HuH-7.5 (cell line): ENCODE measurements around the gene MOV10L1.
A peak's percentile ranks its signal among the peaks of the same experiment; 100 is the strongest.

ENCODE experiments used
- DNase-seq: peaks from one replicate; pipeline ENCODE4 v3.0.0; 2011; ENCODE audit warnings: low spot score

MOV10L1 gene

DNA sequence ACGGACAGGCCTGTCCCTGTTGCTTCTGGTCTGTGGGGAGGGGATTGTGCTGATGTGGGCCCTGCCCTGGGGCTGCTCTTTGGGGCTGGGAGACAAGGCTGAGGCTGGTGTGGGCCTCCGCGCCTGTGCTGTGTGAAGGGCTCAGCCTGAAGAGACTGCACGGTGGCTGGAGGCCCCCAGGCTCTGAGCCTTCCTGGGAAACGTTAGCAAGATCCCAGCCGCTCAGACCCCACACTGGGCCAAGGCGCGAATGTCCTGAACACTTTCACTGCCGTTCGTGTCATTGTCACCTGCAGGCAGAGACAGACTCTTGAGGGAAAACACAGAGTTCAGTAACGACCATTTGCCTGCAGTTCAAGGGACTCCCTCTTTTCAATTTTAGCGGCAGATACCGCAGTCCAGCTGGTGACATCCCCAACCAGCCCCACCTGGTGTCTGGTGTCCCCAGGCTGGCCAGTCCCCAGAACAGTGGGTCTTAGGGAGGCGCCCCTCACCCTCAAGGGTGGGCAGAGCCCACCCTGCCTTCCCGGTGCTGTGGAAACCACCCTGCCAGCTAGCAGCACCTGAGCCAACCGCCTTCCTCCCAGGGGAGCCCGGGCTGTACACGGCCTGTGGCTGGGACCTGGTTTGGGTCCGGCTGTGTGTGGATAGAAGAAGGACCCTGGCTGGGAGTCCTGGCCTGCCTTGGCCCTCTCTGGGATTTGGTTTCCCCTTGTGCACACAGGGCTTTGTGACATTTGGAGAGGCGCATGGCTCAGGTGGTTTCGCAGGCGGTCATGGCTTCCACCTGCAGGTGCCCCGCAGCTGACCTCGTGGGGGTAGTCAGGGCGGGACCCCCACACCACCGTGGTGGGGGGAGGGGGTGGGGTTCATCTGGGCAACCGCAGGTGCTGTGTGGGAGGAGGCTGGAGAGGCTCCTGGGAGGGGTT, 86.4 kb downstream of the MOV10L1 start:
- no peak for DNase-seq

DNA sequence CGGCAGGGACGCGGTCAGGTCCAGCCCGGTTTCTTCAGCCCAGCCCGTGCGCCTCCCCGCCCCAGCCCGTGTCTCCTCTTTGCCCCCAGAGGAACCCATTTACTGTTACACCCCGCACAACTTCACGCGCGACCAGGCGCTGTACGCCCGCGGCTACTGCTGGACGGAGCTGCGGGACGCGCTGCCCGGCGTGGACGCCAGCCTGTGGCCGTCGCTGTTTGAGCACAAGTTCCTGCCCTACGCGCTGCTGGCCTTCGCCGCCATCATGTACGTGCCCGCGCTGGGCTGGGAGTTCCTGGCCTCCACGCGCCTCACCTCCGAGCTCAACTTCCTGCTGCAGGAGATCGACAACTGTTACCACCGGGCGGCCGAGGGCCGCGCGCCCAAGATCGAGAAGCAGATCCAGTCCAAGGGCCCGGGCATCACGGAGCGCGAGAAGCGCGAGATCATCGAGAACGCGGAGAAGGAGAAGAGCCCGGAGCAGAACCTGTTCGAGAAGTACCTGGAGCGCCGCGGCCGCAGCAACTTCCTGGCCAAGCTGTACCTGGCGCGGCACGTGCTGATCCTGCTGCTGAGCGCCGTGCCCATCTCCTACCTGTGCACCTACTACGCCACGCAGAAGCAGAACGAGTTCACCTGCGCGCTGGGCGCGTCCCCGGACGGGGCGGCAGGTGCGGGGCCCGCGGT, 87.2 kb downstream of the MOV10L1 start:
- DNase-seq: no peak

DNA sequence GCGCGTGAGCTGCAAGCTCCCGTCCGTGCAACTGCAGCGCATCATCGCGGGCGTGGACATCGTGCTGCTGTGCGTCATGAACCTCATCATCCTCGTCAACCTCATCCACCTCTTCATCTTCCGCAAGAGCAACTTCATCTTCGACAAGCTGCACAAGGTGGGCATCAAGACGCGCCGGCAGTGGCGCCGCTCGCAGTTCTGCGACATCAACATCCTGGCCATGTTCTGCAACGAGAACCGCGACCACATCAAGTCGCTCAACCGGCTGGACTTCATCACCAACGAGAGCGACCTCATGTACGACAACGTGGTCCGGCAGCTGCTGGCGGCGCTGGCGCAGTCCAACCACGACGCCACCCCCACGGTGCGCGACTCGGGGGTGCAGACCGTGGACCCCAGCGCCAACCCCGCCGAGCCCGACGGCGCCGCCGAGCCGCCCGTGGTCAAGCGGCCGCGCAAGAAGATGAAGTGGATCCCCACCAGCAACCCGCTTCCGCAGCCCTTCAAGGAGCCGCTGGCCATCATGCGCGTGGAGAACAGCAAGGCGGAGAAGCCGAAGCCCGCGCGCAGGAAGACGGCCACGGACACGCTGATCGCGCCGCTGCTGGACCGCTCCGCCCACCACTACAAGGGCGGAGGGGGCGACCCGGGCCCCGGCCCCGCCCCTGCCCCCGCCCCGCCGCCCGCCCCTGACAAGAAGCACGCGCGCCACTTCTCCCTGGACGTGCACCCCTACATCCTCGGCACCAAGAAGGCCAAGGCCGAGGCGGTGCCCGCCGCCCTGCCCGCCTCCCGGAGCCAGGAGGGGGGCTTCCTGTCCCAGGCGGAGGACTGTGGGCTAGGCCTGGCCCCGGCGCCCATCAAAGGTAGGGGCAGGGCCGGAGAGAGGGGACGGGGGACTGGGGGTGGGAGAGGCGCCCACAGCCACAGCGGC, 88.0 kb downstream of the MOV10L1 start:
- no peak for DNase-seq

DNA sequence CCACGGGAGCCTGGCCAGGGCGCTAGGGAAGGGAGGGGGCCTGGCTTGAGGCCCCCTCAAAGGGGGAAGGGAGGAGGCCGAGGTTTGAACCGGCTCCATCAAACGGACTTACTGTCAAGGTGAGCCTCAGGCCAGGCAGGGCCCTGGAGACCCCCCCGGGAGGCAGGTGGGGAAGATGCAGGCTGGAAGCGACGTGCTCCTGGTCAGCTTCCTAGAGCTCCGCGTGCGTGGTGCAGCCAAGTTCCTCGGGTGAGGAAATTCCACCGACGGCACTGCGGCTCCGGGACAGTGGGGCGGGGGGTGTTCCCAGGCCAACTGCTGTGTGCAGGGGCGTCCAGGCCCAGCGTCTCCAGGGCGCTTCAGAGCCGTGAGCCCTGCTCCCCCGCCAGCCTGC, 88.7 kb downstream of the MOV10L1 start:
- DNase-seq: no peak

DNA sequence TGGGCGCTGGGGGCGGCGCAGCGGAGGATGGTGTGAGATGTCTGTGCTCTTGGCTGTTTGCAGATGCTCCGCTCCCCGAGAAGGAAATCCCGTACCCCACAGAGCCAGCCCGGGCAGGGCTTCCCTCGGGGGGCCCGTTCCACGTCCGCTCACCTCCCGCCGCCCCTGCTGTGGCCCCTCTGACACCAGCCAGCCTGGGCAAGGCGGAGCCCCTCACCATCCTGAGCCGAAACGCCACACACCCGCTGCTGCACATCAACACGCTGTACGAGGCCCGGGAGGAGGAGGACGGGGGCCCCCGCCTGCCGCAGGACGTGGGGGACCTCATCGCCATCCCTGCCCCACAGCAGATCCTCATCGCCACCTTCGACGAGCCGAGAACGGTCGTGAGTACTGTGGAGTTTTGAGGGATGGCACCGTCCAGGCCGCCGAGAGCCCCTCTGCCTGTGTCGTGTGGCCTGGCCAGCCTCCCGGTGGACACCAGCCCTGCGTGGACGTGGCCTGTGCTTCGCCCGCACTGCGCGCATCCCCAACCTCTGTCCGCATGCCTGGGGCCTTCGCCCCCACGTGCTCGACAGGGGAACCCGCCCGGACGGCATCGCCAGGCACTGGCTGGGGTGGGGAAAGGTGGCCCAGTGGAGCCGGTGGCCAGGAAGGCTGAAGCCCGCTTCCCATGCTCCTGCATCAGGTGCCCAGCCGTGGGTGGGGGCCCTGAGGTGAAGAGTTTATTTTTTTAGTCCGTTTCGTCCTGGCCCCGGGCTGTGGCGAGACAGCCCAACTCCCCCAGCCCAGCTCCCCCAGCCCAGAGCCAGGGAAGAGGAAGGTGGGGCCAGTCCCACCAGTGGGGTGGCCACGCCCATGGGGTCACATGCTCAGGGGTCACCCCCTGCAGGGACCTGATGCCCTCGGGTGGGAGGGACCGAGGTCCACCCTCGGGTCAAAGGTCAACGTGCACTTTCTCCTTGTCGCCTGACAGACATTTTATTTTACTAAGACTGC, 89.4 kb downstream of the MOV10L1 start:
- no peak for DNase-seq

DNA sequence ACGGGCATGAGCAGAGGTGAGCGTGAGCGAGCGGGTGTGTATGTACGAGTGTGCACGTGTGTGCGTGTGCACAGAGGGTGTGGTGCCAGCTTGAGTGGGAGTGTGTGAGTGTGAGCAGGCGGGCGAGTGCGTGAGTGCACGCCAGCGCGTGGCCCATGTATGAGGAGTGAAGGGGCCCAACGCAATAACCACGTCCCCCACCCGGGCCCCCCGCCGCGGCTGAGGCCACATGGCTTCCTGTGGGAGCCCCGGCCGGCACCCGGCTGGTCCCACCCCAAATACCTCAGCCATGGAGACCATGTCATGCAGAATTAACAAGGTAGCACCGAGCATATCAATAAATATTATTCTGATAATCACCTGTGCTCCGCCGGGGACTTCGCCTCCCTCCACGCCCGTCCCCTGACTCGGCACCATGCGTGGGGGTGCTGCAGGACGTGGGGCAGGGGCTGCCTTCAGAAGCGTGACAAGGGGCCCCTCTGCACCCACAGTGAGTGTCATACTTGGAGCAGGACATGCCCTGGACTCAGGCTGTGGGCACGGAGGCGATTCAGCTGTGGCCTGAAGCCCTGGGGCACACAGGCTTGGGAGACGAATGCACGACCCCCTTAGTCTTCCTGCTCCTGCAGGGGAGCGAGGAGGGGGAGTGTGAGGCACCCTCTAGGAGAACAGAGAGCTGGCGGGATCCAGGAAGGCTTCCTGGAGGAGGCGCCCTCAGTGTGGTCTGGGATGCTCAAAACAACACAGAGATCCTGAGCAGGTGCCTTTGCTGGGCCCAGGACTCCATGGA, 90.3 kb downstream of the MOV10L1 start:
- no peak for DNase-seq

DNA sequence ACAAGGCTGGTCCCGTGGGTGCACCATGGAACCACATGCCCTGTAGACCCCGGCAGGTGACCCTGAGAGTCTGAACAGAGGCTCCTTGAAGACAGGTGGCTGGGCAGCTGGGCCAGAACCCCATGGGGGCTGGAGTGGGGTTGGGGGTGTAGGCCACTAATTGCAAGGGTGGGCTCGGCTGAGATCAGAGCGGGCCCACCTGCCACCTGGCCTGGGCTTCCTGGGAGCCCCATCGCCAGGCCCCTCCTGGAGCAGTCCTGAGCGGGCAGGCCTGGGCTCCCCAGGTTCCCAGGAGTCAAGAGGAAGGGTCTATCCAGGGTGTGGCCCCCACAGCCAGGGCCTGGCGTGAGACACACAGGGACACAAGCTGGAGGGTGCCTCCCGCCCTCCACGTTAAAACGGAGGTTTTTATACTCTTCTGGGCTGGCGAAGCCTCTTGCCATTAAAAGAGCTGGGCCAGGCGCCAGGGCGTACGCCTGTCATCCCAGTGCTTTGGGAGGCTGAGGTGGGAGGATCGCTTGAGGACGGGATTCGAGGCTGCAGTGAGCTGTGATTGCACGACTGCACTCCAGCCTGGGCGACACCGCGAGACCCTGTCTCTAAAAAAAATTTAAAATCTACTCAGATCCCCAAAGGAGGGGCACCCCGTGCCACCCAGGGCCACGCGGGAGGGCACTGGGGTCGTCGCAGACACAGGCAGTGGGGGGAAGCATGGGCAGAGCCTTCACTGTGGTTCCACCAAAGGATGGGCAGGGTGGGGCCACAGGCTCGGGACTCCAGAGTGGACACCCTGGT, 91.1 kb downstream of the MOV10L1 start:
- no peak for DNase-seq

DNA sequence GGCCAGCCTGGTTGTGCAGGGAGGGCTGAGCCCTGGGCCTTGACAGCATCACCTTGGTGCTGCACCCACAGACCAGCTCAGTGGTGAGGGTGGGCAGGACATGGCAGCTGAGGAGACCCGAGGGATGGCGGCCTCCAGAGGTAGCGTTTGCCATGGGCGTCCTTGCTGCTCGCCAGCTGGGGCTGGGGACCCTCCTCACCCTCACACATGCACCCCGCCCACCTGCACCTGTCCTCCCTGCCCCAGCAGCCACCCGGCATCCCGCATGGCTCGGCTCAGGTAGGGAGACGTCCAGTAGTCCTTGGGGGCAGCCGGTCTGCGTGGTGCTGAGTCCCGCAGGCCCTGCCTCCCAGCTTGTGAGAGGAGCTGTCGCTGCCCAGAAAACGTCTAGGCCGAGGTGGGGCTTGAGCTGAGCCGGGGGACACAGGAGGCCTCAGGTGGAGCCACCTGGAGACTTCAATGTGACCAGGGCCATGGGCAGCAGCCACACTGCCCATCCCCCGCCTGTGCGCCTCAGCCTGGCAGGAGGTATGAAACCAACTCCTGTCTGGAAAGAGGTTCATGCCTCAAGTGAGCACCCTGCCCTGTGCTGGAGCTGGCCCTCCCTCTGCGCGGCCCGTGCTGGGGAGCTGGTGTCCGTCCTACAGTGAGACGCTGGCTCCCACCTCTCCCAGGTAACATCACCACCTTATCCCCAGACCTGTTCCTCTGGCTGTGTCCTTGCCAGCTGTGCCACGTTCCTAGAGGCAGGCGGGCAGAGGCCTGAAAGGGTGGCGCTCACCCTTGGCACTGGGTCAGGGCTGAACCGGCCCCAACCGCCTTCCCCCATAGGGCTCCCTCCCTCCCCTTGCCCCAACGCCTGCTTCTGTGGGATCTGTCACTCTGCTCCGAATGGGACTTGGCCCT, 92.6 kb downstream of the MOV10L1 start:
- DNase-seq: no peak

DNA sequence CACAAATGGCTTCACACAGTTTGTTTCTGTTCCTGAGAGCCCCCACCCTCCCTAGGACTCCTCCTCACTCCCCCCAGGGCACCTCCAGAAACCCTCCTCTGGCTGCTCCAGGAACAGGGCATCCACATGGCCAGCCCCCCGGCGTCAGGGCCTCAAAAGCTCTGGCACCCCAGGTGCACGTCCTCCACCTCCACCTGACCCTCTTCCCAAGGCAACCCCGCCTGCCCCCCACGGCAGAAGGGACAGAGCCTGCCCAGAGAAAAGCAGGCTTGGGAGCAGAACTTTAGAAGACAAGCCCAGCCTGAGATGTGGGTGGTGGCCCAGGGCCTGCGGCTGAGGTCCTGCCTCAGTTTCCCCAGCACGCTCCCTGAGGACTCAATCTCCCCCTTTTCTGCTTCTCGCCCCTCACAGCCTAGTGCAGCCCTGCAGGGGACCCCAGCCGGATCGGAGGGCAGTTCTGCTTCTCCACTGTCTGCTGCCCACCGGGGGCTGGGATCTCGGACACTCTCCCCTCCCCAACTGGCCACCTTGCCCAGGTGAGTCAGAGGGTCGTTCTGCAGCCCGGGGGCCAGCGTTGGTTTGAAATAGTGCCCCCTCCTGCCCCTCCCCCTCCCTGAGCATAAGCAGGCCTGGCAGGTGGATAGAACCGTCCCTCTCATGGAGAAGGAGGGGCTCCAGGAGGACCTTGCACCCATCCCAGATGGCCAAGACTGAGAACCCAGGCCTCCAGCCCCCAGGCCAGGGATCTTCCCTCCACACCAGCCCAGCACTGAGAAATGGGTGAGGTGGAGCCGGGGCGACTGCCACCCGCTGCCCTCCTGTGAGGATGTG, 93.5 kb downstream of the MOV10L1 start:
- DNase-seq: no peak

DNA sequence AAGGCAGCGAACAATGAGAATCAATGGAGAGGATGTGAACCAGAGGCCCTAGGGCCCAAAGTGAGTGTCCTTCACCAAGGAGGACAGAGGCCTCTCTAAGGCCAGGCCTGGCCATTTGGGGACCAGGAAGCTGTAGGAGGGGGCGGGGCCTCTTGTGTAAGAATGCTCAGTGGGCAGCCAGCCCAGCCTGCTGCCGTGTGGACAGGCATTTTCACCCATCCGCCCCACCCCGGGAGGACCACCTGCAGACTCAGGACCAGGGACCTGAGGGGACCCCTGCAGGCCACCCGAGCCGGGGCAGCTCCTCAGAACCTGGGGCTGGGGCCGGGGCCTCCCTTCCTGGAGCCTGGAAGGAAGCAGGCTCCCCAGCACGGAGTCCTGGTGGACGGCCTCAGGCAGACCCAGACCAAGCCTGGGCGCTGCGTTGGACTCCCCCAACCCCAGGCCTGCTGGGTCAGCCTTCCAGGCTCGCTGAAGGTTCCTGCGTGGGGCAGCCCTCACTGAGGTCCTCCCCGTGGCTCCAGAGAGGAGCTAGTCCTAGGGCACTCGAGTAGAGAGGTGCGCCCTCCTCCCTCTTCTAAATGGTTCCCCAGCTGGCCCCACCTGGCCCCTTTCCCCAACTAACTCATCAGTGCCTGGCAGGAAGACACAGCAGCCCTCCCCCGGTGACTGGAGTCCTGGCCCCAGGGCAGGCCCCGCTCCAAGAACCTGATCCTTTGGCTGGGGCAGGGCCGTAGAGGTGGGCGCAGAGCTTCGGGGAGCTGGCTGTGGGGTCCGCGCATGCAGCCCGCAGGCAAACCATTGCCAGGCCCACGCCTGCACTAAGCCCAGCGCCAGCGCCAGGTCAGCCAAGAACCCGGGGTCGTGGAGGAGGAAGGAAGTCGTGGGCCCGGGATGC, 94.4 kb downstream of the MOV10L1 start:
- DNase-seq: no peak

DNA sequence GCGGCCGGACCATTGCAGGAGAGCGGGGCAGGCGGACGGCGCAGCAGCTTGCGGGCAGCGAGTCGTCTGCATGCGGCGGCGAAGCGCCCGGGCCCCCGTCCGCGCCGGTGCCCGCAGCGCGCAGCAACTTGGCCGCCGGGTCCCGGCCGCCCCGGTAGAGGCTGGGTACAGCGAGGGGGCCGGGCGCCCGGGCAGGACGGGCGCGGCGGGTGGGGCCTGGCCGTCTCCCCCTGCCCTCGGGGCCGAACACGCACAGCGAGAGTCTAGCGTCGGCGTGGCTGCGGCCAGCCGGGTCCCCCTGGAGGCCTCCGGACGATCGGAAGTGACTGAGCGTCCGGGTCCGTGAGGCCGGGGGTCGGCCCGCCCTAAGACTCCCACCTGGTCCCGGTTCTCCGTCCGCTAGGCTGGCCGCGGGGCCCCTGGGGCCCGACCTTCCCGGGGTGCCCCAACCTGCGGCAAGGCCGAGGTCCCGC, 95.1 kb downstream of the MOV10L1 start:
- DNase-seq: no peak

DNA sequence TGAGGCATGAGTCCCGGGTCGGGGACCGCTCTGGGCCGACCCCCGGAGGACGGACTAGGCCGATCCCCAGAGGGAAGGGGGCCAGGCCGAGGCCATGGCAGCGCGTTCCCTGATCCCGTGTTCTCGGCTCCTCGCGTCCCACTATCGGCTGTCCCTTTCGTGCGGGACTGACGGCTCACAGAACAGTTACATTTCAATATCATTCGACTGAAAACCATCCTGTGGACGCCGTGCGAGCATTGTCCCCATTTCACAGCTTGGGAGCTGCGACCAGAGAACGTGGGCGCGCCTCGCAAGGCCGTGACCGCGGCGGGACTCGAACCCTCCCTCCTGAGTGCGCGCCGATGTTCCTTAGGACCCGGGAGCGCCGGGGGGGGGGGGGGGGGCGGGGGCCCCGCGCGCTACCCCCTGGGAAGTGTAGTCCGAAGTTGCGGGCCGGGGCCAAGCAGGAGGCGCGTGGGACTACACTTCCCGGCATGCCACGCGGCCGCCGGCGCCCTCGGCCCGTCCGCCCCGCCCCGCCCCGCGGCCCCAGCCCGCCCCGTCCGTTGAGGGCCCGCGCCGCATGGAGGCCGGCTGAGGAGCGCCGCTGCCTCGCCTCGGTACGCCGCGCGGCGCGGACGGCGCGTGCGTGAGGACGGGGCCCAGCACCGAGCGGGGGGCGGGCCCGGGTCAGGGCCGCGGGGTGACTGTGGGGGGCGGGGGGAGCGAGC, 95.7 kb downstream of the MOV10L1 start, which contains the start of gene TRABD:
Gene TRABD (plus strand): TSS at position 539 of the 713 bp plus-strand sequence. CDS start 7,148 bp downstream, outside the sequence.
- peak; percentile 99 for DNase-seq

DNA sequence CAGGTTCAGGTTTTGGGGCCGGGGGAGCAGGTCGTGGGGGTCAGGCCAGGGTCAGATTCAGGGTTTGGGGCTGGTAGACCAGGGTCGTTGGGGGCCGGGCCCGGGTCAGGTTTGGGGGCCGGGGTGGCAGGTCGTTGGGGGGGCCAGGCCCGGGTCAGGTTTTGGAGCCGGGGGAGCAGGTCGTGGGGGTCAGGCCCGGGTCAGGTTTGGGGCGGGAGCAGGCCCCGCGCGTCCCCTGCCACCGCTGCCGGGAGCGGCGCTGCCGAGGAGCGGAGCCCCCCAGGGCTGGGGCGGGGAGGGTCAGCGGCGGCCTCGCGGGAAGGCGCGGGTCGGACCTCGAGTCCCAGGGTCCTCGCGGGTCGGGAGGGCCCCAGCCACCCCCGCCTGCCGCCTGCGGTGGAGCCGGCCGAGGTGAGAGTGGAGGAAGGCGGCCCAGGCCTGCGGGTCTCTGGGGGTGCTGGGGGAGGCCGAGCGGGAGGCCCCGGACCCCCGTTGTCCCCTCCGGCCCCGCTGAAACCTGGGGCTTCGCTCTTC, 96.4 kb downstream of the MOV10L1 start:
- no peak for DNase-seq

DNA sequence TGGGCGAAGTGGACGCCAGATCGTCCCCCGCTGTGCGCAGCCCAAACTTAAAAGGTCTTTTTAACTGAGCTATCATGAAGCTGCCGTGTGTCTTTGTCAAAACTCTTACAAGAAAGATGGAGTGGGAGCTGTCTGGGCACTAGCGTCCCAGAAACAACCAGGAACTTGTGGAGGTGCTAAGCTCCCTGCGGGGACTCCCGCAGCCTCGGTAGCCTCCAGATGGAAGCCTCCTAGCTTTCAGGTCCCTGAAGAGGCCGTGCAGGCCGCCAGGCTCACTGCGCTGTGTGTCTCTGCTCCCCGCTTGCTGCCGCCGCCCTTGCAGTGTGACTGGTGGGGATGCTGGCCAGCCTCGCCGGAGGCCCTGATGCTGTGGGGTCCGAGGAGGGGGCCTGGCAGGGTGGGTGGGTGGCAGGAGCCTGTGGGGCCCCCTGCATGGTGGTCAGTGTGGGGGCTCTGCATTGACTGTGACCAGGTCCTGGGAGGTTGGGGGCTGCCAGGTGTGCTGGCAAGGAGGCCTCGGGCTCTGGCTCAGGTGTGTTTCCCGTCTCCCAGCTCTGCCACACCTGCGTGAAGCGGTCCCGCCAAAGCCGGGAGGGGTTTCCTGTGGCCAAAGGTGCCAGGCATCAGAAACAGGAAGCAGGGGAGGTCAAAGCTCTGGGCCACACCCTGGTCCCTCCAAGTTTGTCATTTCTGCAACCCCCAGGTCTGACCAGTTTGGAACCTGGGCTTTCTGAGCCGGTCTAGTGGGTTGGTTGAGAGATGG, 97.1 kb downstream of the MOV10L1 start:
- no peak for DNase-seq
